CD4-positive, alpha-beta memory T cell (primary cell): ENCODE results near the gene MACROD2. TPM values are rescaled to one million over a fixed set of nuclear protein-coding genes. Genes with fewer than 3 reads are reported as not detected.
"Not testable (repeated sequence)": the region's sequence is repeated elsewhere in the genome, so short reads cannot be mapped to it uniquely, and the experiment has no call there.

Source experiments
- CTCF ChIA-PET: fragments of 350-600 bp; sonication (Branson Sonifier 250); formaldehyde crosslinking; loops from one replicate; lab custom pipeline; 2021; ENCODE audit warnings: inconsistent platforms; ENCODE audit not compliant: partially characterized antibody; lab: Charles Lee
- POLR2A ChIA-PET: fragments of 350-600 bp; sonication (Branson Sonifier 250); formaldehyde crosslinking; loops from one replicate; lab custom pipeline; 2021; ENCODE audit not compliant: partially characterized antibody; lab: Charles Lee
- DNase-seq, 5 donors: peaks; one replicate each; pipeline versions ENCODE4 v3.0.0 to v3.0.0-alpha.2; 2020 to 2022; ENCODE audit warnings: mixed read lengths in 1 of 5
- H3K27ac ChIP-seq: one replicate; pipeline ENCODE4 v1.7.0; 2013; ENCODE audit warnings: low read depth, low read length
- H3K27me3 ChIP-seq: 2 replicates; pipeline ENCODE4 v1.7.0; 2013; ENCODE audit warnings: mild to moderate bottlenecking, low read length, moderate library complexity; ENCODE audit not compliant: insufficient read depth
- H3K36me3 ChIP-seq: 2 replicates; pipeline ENCODE4 v1.7.0; 2013; ENCODE audit warnings: mild to moderate bottlenecking, low read length, moderate library complexity; ENCODE audit not compliant: insufficient read depth
- H3K4me1 ChIP-seq: 2 replicates; pipeline ENCODE4 v1.7.0; 2013; ENCODE audit warnings: mild to moderate bottlenecking, low read length, moderate library complexity; ENCODE audit not compliant: insufficient read depth
- H3K4me3 ChIP-seq, 2 donors: one replicate each; pipeline ENCODE4 v1.7.0; 2013; ENCODE audit warnings: low read length in 2 of 2, mild to moderate bottlenecking in 1 of 2
- H3K9me3 ChIP-seq, 2 donors: one replicate each; pipeline ENCODE4 v1.7.0; 2013; ENCODE audit warnings: low read length in 2 of 2, control low read depth in 1 of 2; ENCODE audit not compliant: control insufficient read depth in 1 of 2
- H3K27ac Mint-ChIP-seq, 7 donors: one replicate each; pipeline ENCODE4 v1.8.0; 2020 to 2021; ENCODE audit warnings: mixed read lengths in 7 of 7, mild to moderate bottlenecking in 6 of 7, inconsistent platforms in 3 of 7, moderate library complexity in 3 of 7
- H3K27me3 Mint-ChIP-seq, 2 donors: one replicate each; pipeline ENCODE4 v1.8.0; 2020 to 2021; ENCODE audit warnings: mixed read lengths in 2 of 2
- H3K36me3 Mint-ChIP-seq, 2 donors: one replicate each; pipeline ENCODE4 v1.8.0; 2020 to 2021; ENCODE audit warnings: mixed read lengths in 2 of 2, inconsistent platforms in 1 of 2, mild to moderate bottlenecking in 1 of 2
- H3K4me1 Mint-ChIP-seq, 4 donors: one replicate each; pipeline ENCODE4 v1.8.0; 2020 to 2021; ENCODE audit warnings: mixed read lengths in 4 of 4, mild to moderate bottlenecking in 1 of 4
- H3K4me3 Mint-ChIP-seq, 8 donors: one replicate each; pipeline ENCODE4 v1.8.0; 2020 to 2021; ENCODE audit warnings: mixed read lengths in 8 of 8, mild to moderate bottlenecking in 7 of 8, moderate library complexity in 6 of 8, inconsistent platforms in 3 of 8
- H3K9me3 Mint-ChIP-seq, 8 donors: one replicate each; pipeline ENCODE4 v1.8.0; 2020 to 2021; ENCODE audit warnings: mixed read lengths in 8 of 8, mild to moderate bottlenecking in 5 of 8, inconsistent platforms in 3 of 8, moderate library complexity in 1 of 8
- intact Hi-C: fragments of 100-400 bp; cut with micrococcal nuclease; formaldehyde crosslinking; loops from one replicate; pipeline ENCODE4 v1.15.1; 2023
- polyA plus RNA-seq, 2 donors: library from polyadenylated mRNA; unstranded; fragments of 300-500 nt; fragmentation: Illumina TruSeq; gene quantifications; one replicate each; pipeline ENCODE4 v1.2.3, GENCODE V29; 2021
- total RNA-seq, 2 experiments: library from RNA; stranded (reverse); gene quantifications; one replicate each; pipeline ENCODE4 v1.2.3, GENCODE V29; 2021

Gene MACROD2
- total and polyA plus RNA-seq, 4 experiments from 2014 or later: not detected

DNA sequence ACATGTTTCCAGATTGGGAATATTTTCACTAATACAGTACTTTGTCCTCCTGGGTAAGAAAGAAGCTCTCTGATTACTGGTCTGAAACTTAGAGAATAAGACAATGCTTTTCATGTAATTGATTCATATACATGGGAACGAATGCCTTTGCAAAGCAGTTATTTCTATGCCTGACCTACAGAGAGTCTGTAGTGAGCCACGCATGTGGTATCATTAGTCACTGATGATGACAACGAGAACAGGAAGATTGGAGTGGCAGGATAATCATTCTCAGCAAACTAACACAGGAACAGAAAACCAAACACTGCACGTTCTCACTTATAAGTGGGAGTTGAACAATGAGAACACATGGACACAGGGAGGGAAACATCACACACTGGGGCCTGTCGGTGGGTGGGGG, 1382.3 kb downstream of the MACROD2 start:
- DNase-seq, POLR2A ChIA-PET, H3K27me3 ChIP-seq, H3K36me3 ChIP-seq, H3K27me3 Mint-ChIP-seq, intact Hi-C loops, H3K27ac ChIP-seq, H3K4me3 Mint-ChIP-seq, H3K4me1 ChIP-seq, H3K4me1 Mint-ChIP-seq, H3K9me3 ChIP-seq, CTCF ChIA-PET, H3K27ac Mint-ChIP-seq, H3K4me3 ChIP-seq, H3K36me3 Mint-ChIP-seq: not testable (repeated sequence)
- peaks cover 4 to 16% (median 12%) of the 10 kb centered on the region in 8 donors for H3K9me3 Mint-ChIP-seq

DNA sequence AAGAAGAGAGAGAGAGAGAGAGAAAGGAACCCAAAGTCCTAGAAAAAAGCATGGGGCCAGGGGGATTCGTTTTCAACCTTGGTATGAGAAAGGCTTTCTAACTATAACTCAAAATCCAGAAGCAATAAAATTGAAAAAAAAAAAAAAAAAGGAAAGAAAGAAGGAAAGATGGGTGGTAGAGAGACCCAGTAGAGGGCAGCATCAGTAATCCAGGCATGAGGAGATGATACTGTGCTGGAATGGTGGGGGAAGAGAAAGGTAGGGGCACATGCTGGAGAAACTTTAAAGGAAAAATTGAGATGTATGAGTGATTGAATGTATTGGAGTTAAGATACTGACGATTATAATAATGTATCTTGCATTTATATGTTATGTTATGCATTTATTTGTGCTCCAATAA, 1382.8 kb downstream of the MACROD2 start:
- Histone ChIP-seq H3K36me3 (no peaks in the 10 kb centered on the region), H3K27ac (no peak overlapping the region), H3K4me1 (no peaks in the 10 kb centered on the region), H3K9me3 (peaks cover 0 to 4% of the 10 kb centered on the region in 2 donors), H3K4me3 (no peak overlapping the region), H3K27me3 (no peaks in the 10 kb centered on the region)
- H3K4me1 Mint-ChIP-seq: peaks cover 0 to 1% (median 0%) of the 10 kb centered on the region in 4 donors
- no peak overlapping the region for H3K27ac Mint-ChIP-seq
- ChIA-PET POLR2A (no interaction called here), CTCF (no interaction called here)
- intact Hi-C loops: no loop called here
- no peak overlapping the region for H3K4me3 Mint-ChIP-seq
- H3K36me3 Mint-ChIP-seq: no peaks in the 10 kb centered on the region
- H3K9me3 Mint-ChIP-seq: peaks cover 4 to 17% (median 12%) of the 10 kb centered on the region in 8 donors
- DNase-seq: no peak
- no peaks in the 10 kb centered on the region for H3K27me3 Mint-ChIP-seq

DNA sequence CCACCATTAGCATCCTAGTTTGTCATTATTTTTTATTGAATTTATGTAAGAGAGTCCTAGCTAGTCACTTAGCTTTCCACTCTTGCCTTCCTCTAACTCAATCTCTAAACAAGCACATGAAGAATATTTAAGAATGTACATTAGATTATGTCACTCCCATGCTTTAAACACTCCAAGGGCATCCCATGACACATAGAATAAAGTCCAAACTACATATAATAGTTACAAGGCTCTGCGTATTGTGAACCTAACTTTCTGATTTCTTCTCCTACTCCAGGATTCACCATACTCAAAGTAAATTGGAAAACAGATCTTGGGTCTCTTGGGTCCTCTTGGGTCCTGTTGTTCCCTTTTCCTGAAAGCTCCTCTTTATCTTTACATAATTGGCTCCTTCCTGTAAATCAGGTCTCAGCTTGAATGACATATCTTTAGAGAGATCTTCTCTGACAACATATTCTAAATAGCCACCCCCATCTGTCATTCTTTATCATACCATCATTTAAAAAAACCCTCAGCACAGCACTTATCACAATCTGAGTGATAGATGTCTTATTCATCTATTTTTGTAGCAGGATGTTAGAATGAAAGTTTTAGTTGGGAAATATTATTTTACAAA, 1384.5 kb downstream of the MACROD2 start:
- intact Hi-C loops: no loop called here
- H3K27me3 ChIP-seq: no peaks in the 10 kb centered on the region
- no peaks in the 10 kb centered on the region for H3K36me3 ChIP-seq
- POLR2A ChIA-PET: no interaction called here
- H3K27ac Mint-ChIP-seq: no peak overlapping the region
- peaks cover 0 to 2% of the 10 kb centered on the region in 2 donors for H3K9me3 ChIP-seq
- no peaks in the 10 kb centered on the region for H3K27me3 Mint-ChIP-seq
- H3K4me1 ChIP-seq: no peaks in the 10 kb centered on the region
- H3K4me1 Mint-ChIP-seq: peaks cover 0 to 1% (median 0%) of the 10 kb centered on the region in 4 donors
- CTCF ChIA-PET: no interaction called here
- peaks cover 0 to 18% (median 10%) of the 10 kb centered on the region in 8 donors for H3K9me3 Mint-ChIP-seq
- no peak overlapping the region for H3K27ac ChIP-seq
- no peak overlapping the region for H3K4me3 ChIP-seq
- no peak for DNase-seq
- H3K4me3 Mint-ChIP-seq: no peak overlapping the region
- no peaks in the 10 kb centered on the region for H3K36me3 Mint-ChIP-seq

DNA sequence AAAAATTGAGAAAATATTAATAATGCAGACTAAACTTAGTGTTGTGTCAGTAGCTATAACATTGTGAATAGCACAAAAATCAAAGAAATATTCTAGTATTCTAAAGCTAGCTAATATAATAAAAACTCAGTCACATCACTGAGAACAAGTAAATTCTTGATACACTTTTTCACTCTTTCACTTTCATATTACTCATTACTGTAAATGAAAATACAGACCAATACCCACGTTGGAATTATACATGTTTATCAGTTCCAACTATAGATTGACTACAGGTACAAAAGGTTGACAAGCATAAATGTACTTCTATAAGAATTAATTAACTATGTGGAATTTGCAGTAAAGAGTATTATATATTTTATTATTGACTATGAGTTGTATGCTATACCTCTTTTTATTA, 1385.5 kb downstream of the MACROD2 start:
- Histone ChIP-seq H3K27ac (no peak overlapping the region), H3K36me3 (no peaks in the 10 kb centered on the region), H3K9me3 (no peaks in the 10 kb centered on the region), H3K27me3 (no peaks in the 10 kb centered on the region), H3K4me1 (no peaks in the 10 kb centered on the region), H3K4me3 (no peak overlapping the region)
- intact Hi-C loops: no loop called here
- Mint-ChIP-seq H3K27ac (no peak overlapping the region), H3K27me3 (no peaks in the 10 kb centered on the region), H3K9me3 (peaks cover 0 to 20% (median 10%) of the 10 kb centered on the region in 8 donors), H3K36me3 (no peaks in the 10 kb centered on the region), H3K4me3 (no peak overlapping the region), H3K4me1 (peaks cover 0 to 1% (median 0%) of the 10 kb centered on the region in 4 donors)
- ChIA-PET POLR2A (no interaction called here), CTCF (no interaction called here)
- DNase-seq: no peak

DNA sequence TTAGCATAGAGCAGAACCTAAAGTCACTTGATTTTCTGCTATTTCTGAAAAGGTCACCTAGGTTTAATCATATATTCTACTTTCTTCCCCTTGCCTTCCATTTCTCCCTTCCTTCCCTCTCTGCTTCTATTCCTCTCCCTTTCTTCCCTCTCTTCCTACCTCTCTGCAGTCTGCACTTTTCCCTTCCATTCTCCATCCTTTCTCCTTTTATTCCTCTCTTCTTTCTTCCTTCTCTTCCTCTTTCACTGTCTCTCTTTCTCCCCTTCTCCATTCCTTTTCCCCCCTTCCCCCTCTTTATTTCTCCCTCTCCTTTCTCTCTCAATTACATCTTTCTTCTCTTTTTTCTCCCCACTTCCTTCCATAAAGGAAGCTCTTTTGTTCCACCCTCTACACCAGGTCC, 1391.9 kb downstream of the MACROD2 start:
- Histone ChIP-seq H3K36me3 (no peaks in the 10 kb centered on the region), H3K27ac (no peak overlapping the region), H3K4me1 (no peaks in the 10 kb centered on the region), H3K9me3 (no peaks in the 10 kb centered on the region), H3K27me3 (no peaks in the 10 kb centered on the region), H3K4me3 (no peak overlapping the region)
- Mint-ChIP-seq H3K9me3 (peaks cover 0 to 21% (median 10%) of the 10 kb centered on the region in 8 donors), H3K27ac (no peak overlapping the region), H3K27me3 (no peaks in the 10 kb centered on the region), H3K36me3 (no peaks in the 10 kb centered on the region), H3K4me3 (no peak overlapping the region), H3K4me1 (no peaks in the 10 kb centered on the region)
- CTCF ChIA-PET: no interaction called here
- intact Hi-C loops: no loop called here
- DNase-seq: no peak
- POLR2A ChIA-PET: interaction anchor here (0.6 kb wide), 1 partner anchor 273 kb away, joined by 3 read pairs; no protein-coding TSS in a partner anchor

DNA sequence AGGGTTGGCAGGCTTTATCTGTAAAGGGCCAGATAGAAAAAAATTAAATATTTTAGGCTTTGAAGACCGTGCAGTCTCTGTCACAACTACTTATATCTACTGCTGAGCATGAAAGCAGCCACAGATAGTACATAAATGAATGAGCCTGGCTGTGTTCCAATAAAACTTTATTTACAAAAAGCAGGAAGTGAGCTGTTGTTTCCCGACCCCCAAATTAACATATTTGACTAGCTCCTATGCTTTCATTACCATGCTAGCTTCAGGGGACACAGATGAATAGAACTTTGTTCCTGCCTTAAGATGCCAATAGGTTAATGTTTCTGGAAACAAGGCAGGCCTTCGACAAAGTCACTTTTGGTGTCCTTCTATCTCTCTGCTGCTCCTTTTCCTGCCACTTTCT, 1400.1 kb downstream of the MACROD2 start:
- no peaks in the 10 kb centered on the region for H3K9me3 ChIP-seq
- Mint-ChIP-seq H3K4me3 (no peak overlapping the region), H3K27ac (no peak overlapping the region), H3K9me3 (peaks cover 2 to 17% (median 5%) of the 10 kb centered on the region in 8 donors), H3K36me3 (no peaks in the 10 kb centered on the region), H3K27me3 (no peaks in the 10 kb centered on the region), H3K4me1 (no peaks in the 10 kb centered on the region)
- no peak overlapping the region for H3K4me3 ChIP-seq
- ChIA-PET POLR2A (no interaction called here), CTCF (no interaction called here)
- no peaks in the 10 kb centered on the region for H3K4me1 ChIP-seq
- H3K27ac ChIP-seq: no peak overlapping the region
- intact Hi-C loops: no loop called here
- DNase-seq: no peak
- H3K36me3 ChIP-seq: no peaks in the 10 kb centered on the region
- no peaks in the 10 kb centered on the region for H3K27me3 ChIP-seq

DNA sequence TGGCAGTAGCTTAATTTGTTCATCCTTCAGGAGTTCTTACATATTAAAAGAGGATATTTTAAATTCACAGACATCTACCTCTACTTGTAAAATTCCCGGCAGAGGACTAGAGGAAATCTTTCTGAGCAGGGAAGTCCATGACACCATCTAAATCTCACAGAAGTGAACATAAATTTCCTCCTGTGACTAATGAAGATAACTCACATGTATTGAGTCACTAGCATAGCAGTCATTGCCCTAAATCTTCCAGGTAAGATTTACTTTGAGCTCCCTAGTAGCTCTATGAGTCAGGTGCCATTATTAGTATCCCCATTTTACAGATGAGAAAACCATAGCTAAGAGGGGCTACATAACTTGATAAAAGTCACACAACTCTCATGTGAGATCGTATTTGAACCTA, 1400.7 kb downstream of the MACROD2 start:
- no peak overlapping the region for H3K4me3 Mint-ChIP-seq
- CTCF ChIA-PET: no interaction called here
- POLR2A ChIA-PET: no interaction called here

More for the DNA sequence above, 1400.7 kb downstream of the MACROD2 start:
- intact Hi-C loops: no loop called here
- H3K27me3 ChIP-seq: no peaks in the 10 kb centered on the region
- Mint-ChIP-seq H3K27me3 (no peaks in the 10 kb centered on the region), H3K36me3 (no peaks in the 10 kb centered on the region), H3K27ac (no peak overlapping the region), H3K4me1 (no peaks in the 10 kb centered on the region), H3K9me3 (peaks cover 3 to 18% (median 6%) of the 10 kb centered on the region in 8 donors)
- H3K4me3 ChIP-seq: no peak overlapping the region
- no peaks in the 10 kb centered on the region for H3K4me1 ChIP-seq
- no peak overlapping the region for H3K27ac ChIP-seq
- H3K9me3 ChIP-seq: no peaks in the 10 kb centered on the region
- DNase-seq: no peak
- no peaks in the 10 kb centered on the region for H3K36me3 ChIP-seq
